ENCODE data around the gene GRWD1.

The GRWD1 gene

GRCh38 chr19:48445606-48446481 lies at the start of gene GRWD1:
Gene GRWD1, plus strand, starts transcription at chr19:48445983. Its CDS starts 23 bp downstream, at chr19:48446006.
- DNase-seq, result peak; percentile 98

GRCh38 chr19:48396016-48396823 lies 49.6 kb upstream of the GRWD1 start:
- no peak for DNase-seq

- DNase-seq, result no peak
These were observed 49.0 kb upstream of the GRWD1 start for GRCh38 chr19:48396824-48397176.

- no peak for DNase-seq
These were observed 48.3 kb upstream of the GRWD1 start for GRCh38 chr19:48397263-48398101.

GRCh38 chr19:48398102-48398374 lies 47.7 kb upstream of the GRWD1 start:
- no peak for DNase-seq

- peak; percentile 82 for DNase-seq
These were observed 47.2 kb upstream of the GRWD1 start for GRCh38 chr19:48398375-48399235.

- no peak for DNase-seq
These were observed 45.6 kb upstream of the GRWD1 start for GRCh38 chr19:48400018-48400742.

- no peak for DNase-seq
These were observed 44.5 kb upstream of the GRWD1 start for GRCh38 chr19:48401287-48401686.

- DNase-seq, result no peak
These were observed 42.2 kb upstream of the GRWD1 start for GRCh38 chr19:48403606-48404005.

- no peak for DNase-seq
These were observed 40.6 kb upstream of the GRWD1 start for GRCh38 chr19:48405010-48405659.

- DNase-seq, result no peak
These were observed 39.9 kb upstream of the GRWD1 start for GRCh38 chr19:48405850-48406249.

- DNase-seq, result no peak
These were observed 31.8 kb upstream of the GRWD1 start for GRCh38 chr19:48413879-48414587.

GRCh38 chr19:48415395-48415794 lies 30.4 kb upstream of the GRWD1 start:
- no peak for DNase-seq

GRCh38 chr19:48415806-48416221 lies 30.0 kb upstream of the GRWD1 start:
- no peak for DNase-seq

- DNase-seq, result no peak
These were observed 28.4 kb upstream of the GRWD1 start for GRCh38 chr19:48417421-48417820.

GRCh38 chr19:48418317-48419064 lies 27.3 kb upstream of the GRWD1 start:
- no peak for DNase-seq

GRCh38 chr19:48419158-48419920 lies 26.4 kb upstream of the GRWD1 start:
- DNase-seq, result no peak

- DNase-seq, result no peak
These were observed 24.2 kb upstream of the GRWD1 start for GRCh38 chr19:48421548-48421947.

- DNase-seq, result no peak
These were observed 21.0 kb upstream of the GRWD1 start for GRCh38 chr19:48424694-48425219.
